ENCODE data around the gene GP5.

The GP5 gene

DNA sequence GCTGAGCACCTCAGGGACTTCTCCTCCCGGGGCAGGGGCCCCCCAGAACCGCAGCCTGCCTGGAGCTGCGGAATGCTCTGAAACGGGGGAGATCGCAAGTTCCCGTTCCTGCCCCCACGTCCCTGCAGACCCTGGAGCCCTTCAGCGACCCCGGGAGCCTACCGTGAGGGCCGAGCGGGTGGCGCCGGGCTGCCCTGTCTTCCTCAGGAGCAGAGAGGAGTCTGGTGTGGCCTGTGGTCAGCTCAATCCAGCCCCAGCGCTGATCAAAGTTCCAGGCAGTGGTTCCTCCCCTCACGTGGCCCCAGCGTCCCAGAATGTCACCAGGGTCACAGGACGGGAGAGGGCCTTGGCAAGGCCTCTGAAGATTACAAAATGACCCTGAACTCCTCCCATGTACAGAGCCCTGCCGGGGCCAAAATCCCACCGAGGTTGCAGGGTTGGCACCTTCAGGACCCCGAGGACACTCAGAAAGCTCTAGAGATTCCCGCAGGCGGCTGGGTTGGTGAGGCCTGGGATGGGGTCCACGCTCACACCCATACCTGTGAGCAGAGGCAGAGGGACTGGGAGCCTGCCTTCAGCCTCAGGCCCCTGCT is 47.9 kb downstream of the GP5 start, which contains the start of gene CPN2:
TSS of gene CPN2 (minus strand) at position 249 of the 593 bp plus-strand sequence. CDS start 8,626 bp downstream, outside the sequence.
- WGBS, 2 experiments (ENCODE audit: insufficient coverage in 2 of 2): 91 to 92% methylated on average over 24 of the region's 24 CpGs
- no peak within 1 kb of the TSS for H3K4me3 ChIP-seq (ENCODE audit: extremely low read depth, insufficient read depth, low read length, poor library complexity, severe bottlenecking)
- H3K27ac ChIP-seq (ENCODE audit: low read depth, low read length, severe bottlenecking): no peak within 1 kb of the TSS
- H3K9me3 ChIP-seq (ENCODE audit: control insufficient read depth, low read length): no peaks in the 10 kb centered on the region
- H3K4me1 ChIP-seq (ENCODE audit: control insufficient read depth, insufficient read depth, low read length, poor library complexity, severe bottlenecking): no peaks in the 10 kb centered on the region
- H3K36me3 ChIP-seq (ENCODE audit: control insufficient read depth, insufficient read depth, low read length): no peaks in the 10 kb centered on the region

DNA sequence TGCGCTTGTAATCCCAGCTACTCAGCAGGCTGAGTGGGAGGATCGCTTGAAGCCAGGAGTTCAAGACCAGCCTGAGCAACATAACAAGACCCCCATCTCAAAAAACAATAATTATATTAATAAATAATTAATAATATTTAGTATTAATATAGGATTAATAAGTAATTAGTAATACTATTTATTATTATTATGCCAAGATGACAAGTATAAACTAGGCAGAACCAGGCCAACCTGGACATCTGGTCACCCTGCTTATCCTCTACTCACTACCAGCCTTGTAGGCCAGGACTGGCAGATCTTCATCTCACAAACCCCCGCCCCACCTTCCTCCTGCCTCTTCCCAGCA is 48.4 kb downstream of the GP5 start:
- 83% methylated on average over 1 of the region's 3 CpGs; no CpG with 5 or more reads in 1 of the 2 experiments for WGBS, 2 experiments (ENCODE audit: insufficient coverage in 2 of 2)

DNA sequence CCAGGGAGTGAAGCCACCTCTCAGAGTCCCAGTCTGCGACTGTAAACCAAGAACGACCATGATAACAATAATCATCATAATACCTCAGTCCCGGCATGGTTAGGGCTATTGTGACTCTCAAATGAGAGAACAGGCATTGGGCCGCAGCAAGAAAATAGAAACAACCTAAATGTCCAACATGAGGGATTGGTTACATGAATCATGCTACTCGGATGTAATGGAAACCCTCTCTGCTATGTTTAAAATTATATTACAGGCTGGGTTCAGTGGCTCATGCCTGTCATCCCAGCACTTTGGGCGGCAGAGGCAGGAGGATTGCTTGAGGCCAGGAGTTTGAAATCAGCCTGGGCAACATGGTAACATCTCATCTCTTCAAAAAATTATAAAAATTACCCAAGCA is 50.7 kb downstream of the GP5 start:
- Histone ChIP-seq H3K4me3 (ENCODE audit: extremely low read depth, insufficient read depth, low read length, poor library complexity, severe bottlenecking) (no peak overlapping the region), H3K4me1 (ENCODE audit: control insufficient read depth, insufficient read depth, low read length, poor library complexity, severe bottlenecking) (no peaks in the 10 kb centered on the region), H3K27ac (ENCODE audit: low read depth, low read length, severe bottlenecking) (no peak overlapping the region), H3K9me3 (ENCODE audit: control insufficient read depth, low read length) (no peaks in the 10 kb centered on the region), H3K36me3 (ENCODE audit: control insufficient read depth, insufficient read depth, low read length) (no peaks in the 10 kb centered on the region)
- WGBS, 2 experiments (ENCODE audit: insufficient coverage in 2 of 2): 92 to 100% methylated on average over 3 of the region's 6 CpGs

More for the DNA sequence above, 48.4 kb downstream of the GP5 start:
- H3K36me3 ChIP-seq (ENCODE audit: control insufficient read depth, insufficient read depth, low read length): no peaks in the 10 kb centered on the region
- no peak overlapping the region for H3K4me3 ChIP-seq (ENCODE audit: extremely low read depth, insufficient read depth, low read length, poor library complexity, severe bottlenecking)
- no peaks in the 10 kb centered on the region for H3K9me3 ChIP-seq (ENCODE audit: control insufficient read depth, low read length)
- no peaks in the 10 kb centered on the region for H3K4me1 ChIP-seq (ENCODE audit: control insufficient read depth, insufficient read depth, low read length, poor library complexity, severe bottlenecking)
- no peak overlapping the region for H3K27ac ChIP-seq (ENCODE audit: low read depth, low read length, severe bottlenecking)

DNA sequence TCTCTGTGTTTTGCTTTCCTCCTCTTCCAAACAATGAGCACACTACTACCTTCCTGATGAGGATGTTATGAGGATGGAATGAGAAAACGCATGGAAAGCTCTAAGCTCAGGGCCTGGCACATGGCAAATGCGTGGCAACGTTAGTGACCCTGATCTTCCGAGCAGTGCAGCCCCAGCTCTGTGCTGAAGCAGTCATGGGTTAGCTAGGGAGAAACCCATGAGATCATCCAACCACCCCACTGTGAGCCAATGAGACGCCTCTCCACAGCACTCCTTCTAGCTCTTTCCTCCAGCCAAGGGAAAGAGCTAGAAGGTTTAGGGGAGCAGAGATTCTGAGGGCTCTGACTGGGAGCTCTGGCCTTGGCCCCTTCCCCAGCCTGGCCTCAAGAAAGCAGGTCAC is 52.4 kb downstream of the GP5 start:
- Histone ChIP-seq H3K9me3 (ENCODE audit: control insufficient read depth, low read length) (no peaks in the 10 kb centered on the region), H3K4me3 (ENCODE audit: extremely low read depth, insufficient read depth, low read length, poor library complexity, severe bottlenecking) (no peak overlapping the region), H3K4me1 (ENCODE audit: control insufficient read depth, insufficient read depth, low read length, poor library complexity, severe bottlenecking) (no peaks in the 10 kb centered on the region), H3K27ac (ENCODE audit: low read depth, low read length, severe bottlenecking) (no peak overlapping the region), H3K36me3 (ENCODE audit: control insufficient read depth, insufficient read depth, low read length) (no peaks in the 10 kb centered on the region)
- 80 to 86% methylated on average over 4 of the region's 5 CpGs for WGBS, 2 experiments (ENCODE audit: insufficient coverage in 2 of 2)

DNA sequence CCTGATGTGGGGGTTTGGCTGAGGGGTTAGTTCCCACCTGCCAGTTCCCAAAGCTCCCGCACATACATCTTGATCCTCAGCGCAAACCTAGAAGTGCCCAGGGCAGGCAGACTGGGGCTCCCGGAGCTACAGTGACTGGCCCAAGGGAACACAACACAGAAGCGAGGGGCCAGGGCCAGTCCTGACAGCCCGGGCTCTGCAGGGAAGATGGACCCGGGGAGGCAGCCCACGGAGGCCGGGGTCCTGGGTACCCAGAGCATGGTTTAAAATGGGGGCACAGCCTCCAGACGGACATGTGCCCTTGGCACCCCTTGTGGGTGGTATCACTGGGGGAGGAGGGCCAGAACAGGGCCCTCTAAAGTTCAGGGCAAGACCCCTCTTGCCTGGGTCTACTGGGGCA is 53.0 kb downstream of the GP5 start:
- Histone ChIP-seq H3K27ac (ENCODE audit: low read depth, low read length, severe bottlenecking) (no peak overlapping the region), H3K9me3 (ENCODE audit: control insufficient read depth, low read length) (no peaks in the 10 kb centered on the region), H3K4me3 (ENCODE audit: extremely low read depth, insufficient read depth, low read length, poor library complexity, severe bottlenecking) (no peak overlapping the region), H3K36me3 (ENCODE audit: control insufficient read depth, insufficient read depth, low read length) (no peaks in the 10 kb centered on the region), H3K4me1 (ENCODE audit: control insufficient read depth, insufficient read depth, low read length, poor library complexity, severe bottlenecking) (no peaks in the 10 kb centered on the region)
- 84 to 95% methylated on average over 7 to 8 of the region's 9 CpGs for WGBS, 2 experiments (ENCODE audit: insufficient coverage in 2 of 2)
